Sigmoid colon (tissue), 7 donors: Measurements from ENCODE around the gene GAREM1. TPM values are rescaled to one million over a fixed set of nuclear protein-coding genes. Genes with fewer than 3 reads are reported as not detected.

Source experiments
- DNase-seq: peaks from one replicate; pipeline ENCODE4 v3.0.0-alpha.2; 2019
- H3K27ac ChIP-seq, 4 donors: fragments of 200-600 bp; sonication (generic); one replicate each; pipeline ENCODE4 v1.5.1; 2016 to 2019; ENCODE audit warnings: mild to moderate bottlenecking in 1 of 4
- H3K27me3 ChIP-seq, 3 donors: fragments of 200-600 bp; sonication (generic); one replicate each; pipeline ENCODE4 v1.5.1; 2019; ENCODE audit warnings: mild to moderate bottlenecking in 1 of 3
- H3K36me3 ChIP-seq, 4 donors: fragments of 200-600 bp; sonication (generic); one replicate each; pipeline ENCODE4 v1.5.1; 2016 to 2019
- H3K4me1 ChIP-seq, 4 donors: fragments of 200-600 bp; sonication (generic); one replicate each; pipeline ENCODE4 v1.5.1; 2017 to 2019
- H3K4me3 ChIP-seq, 4 donors: fragments of 200-600 bp; sonication (generic); one replicate each; pipeline ENCODE4 v1.5.1; 2017 to 2019; ENCODE audit warnings: mild to moderate bottlenecking in 2 of 4, moderate library complexity in 1 of 4
- H3K9me3 ChIP-seq, 4 donors: fragments of 200-600 bp in 3 of 4; sonication (generic) in 3 of 4; one replicate each; pipeline versions ENCODE4 v1.5.1 to v1.6.1; 2013 to 2019
- CTCF ChIP-seq, 4 experiments: fragments of 450-650 bp in 3 of 4; fragments of 200-600 bp in 1 of 4; IDR thresholded peaks; one replicate each; pipeline ENCODE4 v1.5.1; 2016 to 2019; ENCODE audit warnings: antibody characterized with exemption in 4 of 4, mild to moderate bottlenecking in 3 of 4, moderate library complexity in 2 of 4
- EP300 ChIP-seq, 4 donors: sonication (generic); formaldehyde crosslinking; IDR thresholded peaks; one replicate each; pipeline ENCODE4 v1.6.1; 2017; ENCODE audit warnings: antibody characterized with exemption in 4 of 4
- POLR2A ChIP-seq, 2 donors: fragments of 450-650 bp; IDR thresholded peaks; one replicate each; pipeline ENCODE4 v1.6.1; 2016; ENCODE audit warnings: antibody characterized with exemption in 2 of 2, mild to moderate bottlenecking in 2 of 2, moderate library complexity in 2 of 2
- POLR2AphosphoS5 ChIP-seq, 4 donors: sonication (generic); formaldehyde crosslinking; IDR thresholded peaks; one replicate each; pipeline ENCODE4 v1.6.1; 2017; ENCODE audit warnings: antibody characterized with exemption in 4 of 4
- WGBS, 2 donors: extraction: QIAGEN DNeasy Blood & Tissue Kit; methylation state at CpG; one replicate each; pipeline ENCODE4 v1.1.7; 2013; 5-methylcytosine and 5-hydroxymethylcytosine counted together
- intact Hi-C: fragments of 100-400 bp; cut with DNase I; formaldehyde crosslinking; loops from one replicate; pipeline ENCODE4 v1.15.1; 2023
- polyA plus RNA-seq, 3 donors: library from polyadenylated mRNA; stranded (reverse); fragments of 200-250 nt; gene quantifications; one replicate each; pipeline ENCODE4 v1.2.3, GENCODE V29; 2013
- total RNA-seq, 4 donors: library from RNA; depleted of rRNA; stranded (reverse); fragments of >200 nt; gene quantifications; one replicate each; pipeline ENCODE4 v1.1.0, GENCODE V29; 2016
- donor health status: healthy with polysubstance abuse.
- donor health status: Bipolar disorder and iron deficiency.
- donor health status: healthy.

The GAREM1 gene
- total RNA-seq (1 to 10 TPM; 5.3 to 9.7 (median 6.4) TPM), polyA plus RNA-seq (10 to 100 TPM in 1 of 3 donors, 1 to 10 TPM in 2; 4.9 to 11.8 (median 6.6) TPM)

- TF ChIP-seq CTCF (IDR thresholded peaks at IDR 0.05) (peak; percentile 33 to 82 (median 42)), POLR2AphosphoS5 (IDR thresholded peaks at IDR 0.05) (peak; percentile 97 to 99 (median 98)), POLR2A (IDR thresholded peaks at IDR 0.05) (peak; percentile 47 to 64), EP300 (IDR thresholded peaks at IDR 0.05) (no peak)
- H3K36me3 ChIP-seq: no peaks in the 10 kb centered on the region
- H3K4me1 ChIP-seq: peaks cover 0 to 30% (median 20%) of the 10 kb centered on the region in 4 donors
- 0 to 1% methylated on average over 82 of the region's 82 CpGs for WGBS, 2 donors
- no peaks in the 10 kb centered on the region for H3K27me3 ChIP-seq
- intact Hi-C loops: loop anchor here (1.0 to 5.0 kb wide), 6 partner anchors 81 to 376 kb away; no protein-coding TSS in a partner anchor
- no peaks in the 10 kb centered on the region for H3K9me3 ChIP-seq
- peak within 1 kb of the TSS; percentile 82 to 87 (median 82) for H3K4me3 ChIP-seq
- peak; percentile 98 for DNase-seq
- H3K27ac ChIP-seq: peak within 1 kb of the TSS; percentile 91 to 94 (median 93)
Measured at GRCh38 chr18:32470714-32471633, at the start of gene GAREM1. Gene GAREM1, minus strand, starts transcription at chr18:32470882. Its CDS starts 454 bp downstream, at chr18:32470428.

GRCh38 chr18:32511147-32511546 lies 40.5 kb upstream of the GAREM1 start:
- intact Hi-C loops: no loop called here
- TF ChIP-seq POLR2A (IDR thresholded peaks at IDR 0.05) (no peak), CTCF (IDR thresholded peaks at IDR 0.05) (no peak), POLR2AphosphoS5 (IDR thresholded peaks at IDR 0.05) (no peak), EP300 (IDR thresholded peaks at IDR 0.05) (no peak)
- DNase-seq: no peak
- Histone ChIP-seq H3K36me3 (no peaks in the 10 kb centered on the region), H3K27me3 (no peaks in the 10 kb centered on the region), H3K4me1 (no peaks in the 10 kb centered on the region), H3K4me3 (no peak overlapping the region), H3K9me3 (no peaks in the 10 kb centered on the region), H3K27ac (no peak overlapping the region)
- WGBS, 2 donors: 92 to 94% methylated on average over 7 of the region's 7 CpGs

DNA sequence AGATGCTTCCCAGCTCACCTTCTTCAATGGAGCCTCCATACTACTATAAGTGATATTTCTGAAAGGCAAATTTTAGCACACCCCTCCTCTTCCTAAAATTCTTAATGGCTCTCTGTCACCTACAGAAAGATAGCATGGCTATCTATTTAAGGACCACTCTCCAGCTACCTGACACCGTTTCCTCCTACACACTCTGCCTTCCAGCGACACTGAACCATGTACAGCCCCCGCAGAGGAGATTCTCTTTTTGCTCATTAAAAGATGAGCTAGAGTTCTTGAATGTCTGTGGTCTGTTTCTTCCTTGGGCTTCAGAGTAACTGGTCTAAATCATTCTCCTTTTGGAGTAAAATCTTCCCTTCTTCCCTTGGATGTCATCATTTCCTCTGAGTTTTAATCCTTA lies 38.4 kb upstream of the GAREM1 start:
- Histone ChIP-seq H3K36me3 (no peaks in the 10 kb centered on the region), H3K27ac (no peak overlapping the region), H3K4me1 (no peaks in the 10 kb centered on the region), H3K27me3 (no peaks in the 10 kb centered on the region), H3K4me3 (no peak overlapping the region), H3K9me3 (no peaks in the 10 kb centered on the region)
- intact Hi-C loops: no loop called here
- no peak for DNase-seq
- TF ChIP-seq POLR2AphosphoS5 (IDR thresholded peaks at IDR 0.05): no peak
- no peak for TF ChIP-seq EP300 (IDR thresholded peaks at IDR 0.05)
- TF ChIP-seq CTCF (IDR thresholded peaks at IDR 0.05): no peak
- no peak for TF ChIP-seq POLR2A (IDR thresholded peaks at IDR 0.05)
- WGBS, 2 donors: 94 to 97% methylated on average over 3 of the region's 3 CpGs

DNA sequence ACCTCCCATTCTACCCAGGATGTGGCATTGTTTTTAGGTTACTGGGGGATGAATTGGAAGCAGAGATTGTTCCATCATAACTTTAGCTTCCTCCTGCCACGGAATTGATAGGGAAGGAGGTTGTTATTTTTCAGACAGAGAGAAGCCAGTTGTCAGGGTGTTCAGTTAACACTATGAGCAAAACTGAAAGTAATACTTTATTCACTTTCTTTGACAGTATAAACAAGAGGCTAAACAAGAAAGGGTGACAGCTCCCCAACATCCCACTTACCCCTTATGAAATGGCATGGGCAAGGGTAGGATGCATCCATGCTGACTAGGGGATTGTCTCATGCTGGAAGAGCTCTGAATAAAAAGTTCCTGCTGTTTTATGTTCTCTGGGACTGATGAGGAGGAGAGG lies 36.4 kb upstream of the GAREM1 start:
- H3K36me3 ChIP-seq: no peaks in the 10 kb centered on the region
- intact Hi-C loops: no loop called here
- H3K27ac ChIP-seq: no peak overlapping the region
- DNase-seq: no peak
- no peaks in the 10 kb centered on the region for H3K4me1 ChIP-seq
- H3K4me3 ChIP-seq: no peak overlapping the region
- H3K27me3 ChIP-seq: no peaks in the 10 kb centered on the region
- H3K9me3 ChIP-seq: no peaks in the 10 kb centered on the region
- TF ChIP-seq CTCF (IDR thresholded peaks at IDR 0.05) (no peak), EP300 (IDR thresholded peaks at IDR 0.05) (no peak), POLR2A (IDR thresholded peaks at IDR 0.05) (no peak), POLR2AphosphoS5 (IDR thresholded peaks at IDR 0.05) (no peak)
- 62 to 70% methylated on average over 1 of the region's 1 CpG for WGBS, 2 donors
